ENCODE results near the gene TAF15. TPM values are rescaled to one million over a fixed set of nuclear protein-coding genes. Genes with fewer than 3 reads are reported as not detected.
A peak's percentile ranks its signal among the peaks of the same experiment; 100 is the strongest.

TAF15 gene
- total and polyA plus RNA-seq, 2 of the 4 experiments (the other 2 are of a cell fraction), result 46.8 to 98.0 TPM

- Histone ChIP-seq H3K14ac (replicated peaks; ENCODE audit: low read depth, low read length) (no peak overlapping the region), H3K4me3 (ENCODE audit: insufficient read depth, low read depth, low read length) (peak overlapping the region; percentile 35), H3K9me1 (ENCODE audit: insufficient read depth, low read length) (no peaks in the 10 kb centered on the region), H3K9me3 (ENCODE audit: control insufficient read depth, insufficient read depth, low read length) (no peaks in the 10 kb centered on the region), H4K20me1 (ENCODE audit: insufficient read depth, low read length) (peaks cover 8% of the 10 kb centered on the region; the same call in 1 of the 2 replicates), H2AFZ (replicated peaks; ENCODE audit: low read length, poor library complexity) (peak overlapping the region; percentile 93), H2BK20ac (ENCODE audit: low read depth, low read length) (no peak overlapping the region), H3K23ac (ENCODE audit: low read depth, low read length) (no peak overlapping the region), H3K27ac (ENCODE audit: insufficient read depth, low read length) (no peak overlapping the region; the same call in 1 of the 2 replicates), H2BK15ac (ENCODE audit: low read depth, low read length) (no peak overlapping the region), H2BK120ac (ENCODE audit: low read depth, low read length) (no peak overlapping the region), H3K79me1 (ENCODE audit: low read depth in 1 of 2, low read length in 2 of 2) (no peaks in the 10 kb centered on the region), H4K91ac (ENCODE audit: insufficient read depth, low read depth, low read length) (no peak overlapping the region), H2AK9ac (replicated peaks; ENCODE audit: low read depth, low read length, poor library complexity) (peak overlapping the region; percentile 85), H3K9ac (ENCODE audit: low read depth, low read length) (peak overlapping the region; percentile 71; the same call in 1 of the 2 replicates), H3K18ac (ENCODE audit: low read depth, low read length) (no peak overlapping the region), H2AK5ac (ENCODE audit: low read depth, low read length) (no peak overlapping the region), H3K4ac (ENCODE audit: low read depth, low read length) (no peak overlapping the region), H3K27me3 (ENCODE audit: control insufficient read depth, insufficient read depth, low read length) (peaks cover 29% of the 10 kb centered on the region), H3K56ac (ENCODE audit: extremely low read depth, insufficient read depth, low read length) (no peak overlapping the region), H4K5ac (ENCODE audit: low read depth, low read length) (no peak overlapping the region), H4K8ac (ENCODE audit: low read depth in 2 of 2, low read length in 2 of 2) (no peak overlapping the region), H3K4me2 (ENCODE audit: low read depth, low read length) (peak overlapping the region; percentile 95), H2BK5ac (ENCODE audit: low read depth, low read length, poor library complexity, severe bottlenecking) (no peak overlapping the region), H3K36me3 (ENCODE audit: control insufficient read depth, insufficient read depth, low read length) (no peaks in the 10 kb centered on the region), H3K4me1 (ENCODE audit: control insufficient read depth, insufficient read depth, low read length) (peaks cover 3% of the 10 kb centered on the region)
- ATAC-seq (ENCODE audit: low read depth) (peak; percentile 98), DNase-seq (peak; percentile 74)
- intact Hi-C loops (cut with micrococcal nuclease) (loop anchor here (1.0 kb wide), 1 partner anchor 40 kb away; no protein-coding TSS in a partner anchor), in situ Hi-C loops (cut with MboI; ENCODE audit: low sequenced_read_pairs) (loop anchor here (5.0 kb wide), 1 partner anchor 43 kb away; the partner anchor contains the start of gene TAF15), dilution Hi-C loops (cut with HindIII; ENCODE audit: low sequenced_read_pairs, unreplicated experiment) (no loop called here)
- POLR2A ChIA-PET (ENCODE audit: unreplicated experiment), result no interaction called here
- CTCF ChIA-PET, result interaction anchor here (0.5 to 2.6 kb wide), 25 partner anchors 9 to 456 kb away, joined by 3 to 34 read pairs (median 6); partner anchors contain the start of genes MMP28 and TAF15
- peak; percentile 69; the same call in 1 of the 2 replicates for TF ChIP-seq MAZ (IDR thresholded peaks at IDR 0.05; ENCODE audit: borderline replicate concordance, low read depth, low read length)
- peak; percentile 97 for TF ChIP-seq RCOR1 (IDR thresholded peaks at IDR 0.05; ENCODE audit: insufficient replicate concordance, low read length)
- no peak for TF ChIP-seq MAFK (IDR thresholded peaks at IDR 0.05; ENCODE audit: low read depth, low read length)
- TF ChIP-seq CHD1 (IDR thresholded peaks at IDR 0.05; ENCODE audit: low read depth, low read length), result no peak
- peak; percentile 89 for TF ChIP-seq SMC3 (IDR thresholded peaks at IDR 0.05; ENCODE audit: low read depth, low read length)
- TF ChIP-seq CEBPB (IDR thresholded peaks at IDR 0.05; ENCODE audit: low read depth, low read length), result no peak
- TF ChIP-seq, protein P1, sequence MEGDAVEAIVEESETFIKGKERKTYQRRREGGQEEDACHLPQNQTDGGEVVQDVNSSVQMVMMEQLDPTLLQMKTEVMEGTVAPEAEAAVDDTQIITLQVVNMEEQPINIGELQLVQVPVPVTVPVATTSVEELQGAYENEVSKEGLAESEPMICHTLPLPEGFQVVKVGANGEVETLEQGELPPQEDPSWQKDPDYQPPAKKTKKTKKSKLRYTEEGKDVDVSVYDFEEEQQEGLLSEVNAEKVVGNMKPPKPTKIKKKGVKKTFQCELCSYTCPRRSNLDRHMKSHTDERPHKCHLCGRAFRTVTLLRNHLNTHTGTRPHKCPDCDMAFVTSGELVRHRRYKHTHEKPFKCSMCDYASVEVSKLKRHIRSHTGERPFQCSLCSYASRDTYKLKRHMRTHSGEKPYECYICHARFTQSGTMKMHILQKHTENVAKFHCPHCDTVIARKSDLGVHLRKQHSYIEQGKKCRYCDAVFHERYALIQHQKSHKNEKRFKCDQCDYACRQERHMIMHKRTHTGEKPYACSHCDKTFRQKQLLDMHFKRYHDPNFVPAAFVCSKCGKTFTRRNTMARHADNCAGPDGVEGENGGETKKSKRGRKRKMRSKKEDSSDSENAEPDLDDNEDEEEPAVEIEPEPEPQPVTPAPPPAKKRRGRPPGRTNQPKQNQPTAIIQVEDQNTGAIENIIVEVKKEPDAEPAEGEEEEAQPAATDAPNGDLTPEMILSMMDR (conservative IDR thresholded peaks at IDR 0.05; ENCODE audit: low read depth, low read length), result peak; percentile 98
- no peak for TF ChIP-seq MXI1 (IDR thresholded peaks at IDR 0.05; ENCODE audit: borderline replicate concordance, low read depth, low read length)
- peak; percentile 92 for TF ChIP-seq RAD21 (IDR thresholded peaks at IDR 0.05; ENCODE audit: low read length)
- TF ChIP-seq ELK1 (IDR thresholded peaks at IDR 0.05; ENCODE audit: borderline replicate concordance, low read depth, low read length), result no peak
- no peak for TF ChIP-seq FOS (IDR thresholded peaks at IDR 0.05; ENCODE audit: low read depth, low read length)
- TF ChIP-seq POLR2A (IDR thresholded peaks at IDR 0.05; ENCODE audit: low read depth, low read length), result no peak
- no TSS peak for BruUV-seq (replicated peaks)
- WGBS, 2 experiments (ENCODE audit: extremely low coverage in 2 of 2, insufficient read length in 1 of 2), result 5% methylated on average over 56 of the region's 75 CpGs; no CpG with 5 or more reads in 1 of the 2 experiments
Measured at GRCh38 chr17:35764123-35764991, 44.9 kb upstream of the TAF15 start.

Data from IMR-90 (cell line).